ENCODE measurements around the gene KIF7. TPM values are rescaled to one million over a fixed set of nuclear protein-coding genes. Genes with fewer than 3 reads are reported as not detected.

KIF7 gene
- total RNA-seq, 1 experiment from 2014 or later: 2.7 TPM

- TF ChIP-seq, protein P1, sequence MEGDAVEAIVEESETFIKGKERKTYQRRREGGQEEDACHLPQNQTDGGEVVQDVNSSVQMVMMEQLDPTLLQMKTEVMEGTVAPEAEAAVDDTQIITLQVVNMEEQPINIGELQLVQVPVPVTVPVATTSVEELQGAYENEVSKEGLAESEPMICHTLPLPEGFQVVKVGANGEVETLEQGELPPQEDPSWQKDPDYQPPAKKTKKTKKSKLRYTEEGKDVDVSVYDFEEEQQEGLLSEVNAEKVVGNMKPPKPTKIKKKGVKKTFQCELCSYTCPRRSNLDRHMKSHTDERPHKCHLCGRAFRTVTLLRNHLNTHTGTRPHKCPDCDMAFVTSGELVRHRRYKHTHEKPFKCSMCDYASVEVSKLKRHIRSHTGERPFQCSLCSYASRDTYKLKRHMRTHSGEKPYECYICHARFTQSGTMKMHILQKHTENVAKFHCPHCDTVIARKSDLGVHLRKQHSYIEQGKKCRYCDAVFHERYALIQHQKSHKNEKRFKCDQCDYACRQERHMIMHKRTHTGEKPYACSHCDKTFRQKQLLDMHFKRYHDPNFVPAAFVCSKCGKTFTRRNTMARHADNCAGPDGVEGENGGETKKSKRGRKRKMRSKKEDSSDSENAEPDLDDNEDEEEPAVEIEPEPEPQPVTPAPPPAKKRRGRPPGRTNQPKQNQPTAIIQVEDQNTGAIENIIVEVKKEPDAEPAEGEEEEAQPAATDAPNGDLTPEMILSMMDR (IDR thresholded peaks at IDR 0.05; ENCODE audit: unreplicated experiment): no peak
- Mint-ChIP-seq H3K9me3 (ENCODE audit: unreplicated experiment) (no peaks in the 10 kb centered on the region), H3K36me3 (ENCODE audit: insufficient read depth, unreplicated experiment) (no peaks in the 10 kb centered on the region), H3K4me3 (ENCODE audit: unreplicated experiment) (peak overlapping the region; percentile 77), H3K4me1 (ENCODE audit: insufficient read depth, unreplicated experiment) (peaks cover 33% of the 10 kb centered on the region), H3K27me3 (ENCODE audit: insufficient read depth, unreplicated experiment) (no peaks in the 10 kb centered on the region), H3K27ac (ENCODE audit: low read depth, unreplicated experiment) (peak overlapping the region; percentile 71)
- no TSS peak for BruUV-seq (replicated peaks)
- ChIA-PET CTCF (no interaction called here), POLR2A (interaction anchor here (0.6 kb wide), 1 partner anchor 458 kb away, joined by 4 read pairs; no protein-coding TSS in a partner anchor)
- DNase-seq (ENCODE audit: unreplicated experiment): peak; percentile 6
- intact Hi-C loops (cut with micrococcal nuclease): no loop called here
These were observed 77.1 kb downstream of the KIF7 start for GRCh38 chr15:89578146-89578545.

Other genes starting within 250 kb of the KIF7 start
- gene RHCG, start 158.9 kb downstream of the KIF7 start, total RNA-seq (2022): not detected in 2 replicates
- 6.6 and 8.5 TPM in 2 replicates for gene TICRR, start 80.0 kb downstream of the KIF7 start, total RNA-seq (2022)
- 0.09 and 0.17 TPM in 2 replicates for gene PLIN1, start 23.9 kb upstream of the KIF7 start, total RNA-seq (2022)
- 3.4 and 3.9 TPM in 2 replicates for gene PEX11A, start 35.3 kb upstream of the KIF7 start, total RNA-seq (2022)
- gene WDR93, start 35.3 kb upstream of the KIF7 start, total RNA-seq (2022): 0.33 and 0.47 TPM in 2 replicates
- gene MESP1, start 95.8 kb upstream of the KIF7 start, total RNA-seq (2022): 0.58 and 1.6 TPM in 2 replicates
- gene MESP2, start 120.9 kb upstream of the KIF7 start, total RNA-seq (2022): not detected in 2 replicates
- gene ANPEP, start 159.4 kb upstream of the KIF7 start, total RNA-seq (2022): 252 and 294 TPM in 2 replicates
- 38.4 and 39.5 TPM in 2 replicates for gene AP3S2, start 238.5 kb upstream of the KIF7 start, total RNA-seq (2022)

Data from MCF 10A (cell line).